ENCODE measurements around the gene SLC4A11.
"Not testable (repeated sequence)": the region's sequence is repeated elsewhere in the genome, so short reads cannot be mapped to it uniquely, and the experiment has no call there.

Gene SLC4A11

DNA sequence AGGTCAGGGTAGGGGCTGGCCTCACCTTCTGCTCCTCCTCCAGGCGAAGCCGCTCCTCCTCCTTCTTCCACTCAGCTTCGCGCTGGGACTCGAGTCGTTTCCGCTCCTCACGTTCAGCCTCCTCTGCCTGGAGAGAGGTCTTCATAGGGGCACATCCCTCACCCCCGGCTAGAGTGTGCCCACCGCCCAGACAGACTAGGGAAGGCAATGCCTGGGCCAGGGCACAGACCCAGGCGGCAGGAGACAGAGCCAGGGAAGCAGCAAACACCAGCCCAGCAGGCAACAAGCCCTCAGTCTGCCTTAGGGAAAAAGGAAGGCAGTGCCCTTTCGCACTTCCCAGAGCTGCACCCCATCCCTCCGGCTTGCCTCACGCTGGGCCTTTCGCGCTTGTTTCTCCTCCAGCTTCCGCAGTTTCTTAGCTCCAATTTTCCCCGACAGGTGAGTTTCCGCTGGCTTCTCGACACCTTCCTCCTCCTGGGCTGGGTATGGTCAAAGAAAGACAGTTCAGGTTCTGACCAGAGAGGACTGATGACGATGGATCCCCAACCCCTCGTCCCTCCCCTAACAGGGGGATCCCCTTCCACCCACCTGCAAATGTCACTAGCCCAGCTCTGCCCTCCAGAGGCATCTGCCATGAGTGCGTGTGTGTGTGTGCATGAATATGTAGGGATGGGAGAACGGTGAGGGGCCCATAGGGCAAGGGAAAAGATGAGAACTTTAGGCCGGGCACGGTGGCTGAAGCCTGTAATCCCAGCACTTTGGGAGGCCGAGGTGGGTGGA lies 38.8 kb downstream of the SLC4A11 start:
- no peak for DNase-seq

DNA sequence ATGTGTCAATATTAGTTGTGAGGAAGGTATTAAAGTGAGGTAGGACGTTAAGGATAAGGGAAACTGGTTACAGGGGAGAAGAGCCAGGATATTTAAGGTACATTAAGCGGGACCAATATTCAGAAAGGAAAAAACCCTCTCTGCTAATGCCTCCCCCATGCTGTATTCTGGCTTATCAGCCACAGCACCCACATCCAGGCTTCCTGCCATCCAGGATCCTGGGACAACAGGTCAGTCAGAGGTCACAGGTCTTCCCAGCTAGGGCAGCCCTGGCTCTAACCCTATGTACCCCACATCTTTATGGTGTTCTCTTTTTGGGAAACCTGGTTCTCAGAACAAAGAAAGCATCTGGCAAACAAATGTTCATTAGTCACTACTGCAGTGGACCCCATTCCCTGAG lies 39.8 kb downstream of the SLC4A11 start:
- DNase-seq, result no peak

DNA sequence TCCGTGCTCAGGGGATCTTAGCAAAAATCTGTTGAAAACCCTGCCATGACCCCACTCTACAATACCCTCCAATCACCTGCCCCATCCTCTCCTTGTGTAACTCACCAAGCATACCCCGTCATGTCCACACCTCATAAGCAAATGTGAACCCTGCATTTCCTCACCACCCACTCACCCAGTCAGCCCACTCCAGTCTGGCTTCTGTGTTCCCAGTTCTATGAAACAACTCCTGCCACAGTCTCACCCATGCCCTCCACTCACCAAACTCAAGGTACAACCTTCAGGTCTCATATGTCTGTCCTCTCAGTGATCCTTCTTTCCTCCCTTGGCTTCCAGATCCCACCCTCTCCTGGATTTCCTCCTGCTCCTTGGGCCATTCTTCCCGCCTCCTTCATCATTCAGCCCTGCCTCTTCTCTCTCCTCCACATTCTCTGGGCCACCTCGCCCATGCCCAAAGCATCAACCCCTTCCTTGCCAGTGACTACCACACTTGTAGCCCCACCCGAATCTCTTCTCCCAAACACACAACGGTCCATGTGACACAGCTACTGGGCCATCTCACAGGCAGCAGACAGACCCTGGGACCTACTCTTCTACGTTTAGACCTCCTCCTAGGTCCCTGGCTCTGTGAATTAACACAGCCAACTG lies 43.3 kb downstream of the SLC4A11 start:
- DNase-seq, result no peak

DNA sequence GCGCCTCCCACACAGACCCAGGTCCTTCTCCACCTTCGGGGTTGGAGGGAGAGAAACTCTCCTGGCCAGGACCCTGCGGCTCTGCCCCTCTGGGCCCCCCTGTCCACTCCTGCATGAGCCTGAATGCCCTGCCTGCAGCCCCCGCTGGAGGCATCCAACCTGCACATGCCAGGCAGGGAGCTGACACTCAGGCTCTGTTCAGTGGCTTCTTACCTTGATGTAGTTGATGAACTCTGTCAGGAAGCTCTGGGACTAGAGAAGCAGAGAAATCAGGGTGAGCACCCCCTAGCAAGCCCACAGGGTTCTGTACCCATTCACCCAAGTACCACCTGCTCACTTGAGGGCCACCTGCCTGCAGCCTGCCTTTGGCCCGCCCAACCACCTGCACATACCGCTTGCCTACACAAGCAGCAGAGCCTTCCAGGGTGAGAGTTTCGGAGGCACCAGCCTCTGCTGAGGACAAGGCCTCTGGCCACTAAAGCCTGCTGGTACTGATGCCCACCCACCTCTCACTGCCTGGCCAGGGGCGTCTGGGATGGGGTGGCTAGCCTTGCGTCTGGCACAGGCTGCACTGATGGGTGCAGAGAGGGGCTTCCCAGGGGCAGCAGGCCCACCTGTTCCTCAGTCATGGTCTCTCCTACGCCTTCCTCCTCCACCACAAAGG lies 44.2 kb downstream of the SLC4A11 start:
- DNase-seq, result no peak

DNA sequence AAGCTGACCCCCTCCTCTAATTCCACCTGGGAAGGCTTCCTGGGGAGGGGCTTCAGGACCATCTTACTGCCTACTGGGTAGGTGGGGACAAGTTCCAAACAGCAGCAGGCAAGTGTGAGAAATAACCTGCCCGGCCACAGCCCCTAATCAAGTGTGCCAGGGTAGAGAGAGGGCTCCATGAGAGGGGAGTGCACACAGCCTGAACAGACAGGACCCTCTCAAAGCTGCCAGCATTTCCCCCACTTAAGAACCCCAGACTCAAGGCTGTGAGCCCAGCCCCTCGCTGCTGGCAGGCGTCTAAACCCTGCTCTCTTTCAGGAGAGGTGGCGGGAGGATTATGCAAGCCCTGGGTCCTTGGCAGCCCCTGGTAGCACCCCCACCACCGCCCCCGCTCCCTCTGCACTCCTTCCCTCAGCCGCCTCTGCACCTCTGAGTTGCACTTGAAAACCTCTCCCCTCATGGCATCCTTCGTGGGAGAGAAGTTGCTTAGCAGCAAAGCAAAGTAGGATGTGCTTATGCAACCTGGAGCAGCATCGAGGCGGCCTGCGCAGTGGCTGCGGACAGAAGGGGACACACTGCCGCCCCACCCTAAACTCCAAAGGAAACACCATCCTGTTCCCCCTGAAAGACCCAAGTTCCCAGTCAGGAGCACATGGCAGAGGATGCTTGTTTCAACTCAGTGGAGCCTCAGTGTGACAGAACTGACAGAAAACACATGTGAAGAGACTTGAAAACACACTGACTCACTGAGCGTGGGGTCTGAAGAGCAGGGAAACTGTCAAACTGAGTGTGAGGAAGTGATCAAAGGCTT lies 45.0 kb downstream of the SLC4A11 start:
- no peak for DNase-seq

DNA sequence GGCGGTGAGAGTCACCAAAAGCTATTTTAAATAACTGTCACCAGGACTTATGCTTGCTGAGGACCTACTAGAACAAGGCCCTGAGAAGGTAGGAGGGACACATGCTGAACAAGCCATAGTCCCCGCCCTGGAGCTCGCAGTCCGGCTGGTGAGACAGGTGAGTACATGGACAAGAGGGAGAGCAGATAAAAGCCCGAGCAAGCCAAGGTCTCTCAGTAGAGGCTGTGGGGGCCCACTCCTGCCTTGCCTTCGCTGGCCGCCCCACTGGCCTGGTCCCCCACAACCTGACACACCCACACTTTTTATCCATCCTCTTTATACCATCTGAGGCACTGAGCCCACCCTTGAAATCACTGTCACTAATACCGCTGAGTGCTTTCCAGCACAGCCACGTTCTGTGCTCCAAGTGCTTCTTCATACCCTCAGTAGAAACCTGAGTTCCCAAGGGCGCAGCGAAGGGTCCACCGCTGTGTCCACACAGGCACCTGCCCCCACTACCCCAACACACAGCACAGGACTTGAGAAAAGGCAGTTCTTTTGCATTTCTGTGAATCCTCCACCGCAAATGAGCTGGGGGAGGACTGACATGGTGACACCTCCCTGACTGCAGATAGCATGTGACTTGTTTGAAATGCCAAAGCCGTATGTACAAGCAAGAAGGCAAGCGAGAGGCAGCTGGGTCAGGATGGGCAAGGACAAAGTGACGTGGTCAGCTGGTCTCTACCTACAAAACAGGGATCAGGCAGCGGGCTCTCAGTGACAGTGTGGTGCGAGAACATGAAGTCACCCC lies 46.6 kb downstream of the SLC4A11 start:
- no peak for DNase-seq

DNA sequence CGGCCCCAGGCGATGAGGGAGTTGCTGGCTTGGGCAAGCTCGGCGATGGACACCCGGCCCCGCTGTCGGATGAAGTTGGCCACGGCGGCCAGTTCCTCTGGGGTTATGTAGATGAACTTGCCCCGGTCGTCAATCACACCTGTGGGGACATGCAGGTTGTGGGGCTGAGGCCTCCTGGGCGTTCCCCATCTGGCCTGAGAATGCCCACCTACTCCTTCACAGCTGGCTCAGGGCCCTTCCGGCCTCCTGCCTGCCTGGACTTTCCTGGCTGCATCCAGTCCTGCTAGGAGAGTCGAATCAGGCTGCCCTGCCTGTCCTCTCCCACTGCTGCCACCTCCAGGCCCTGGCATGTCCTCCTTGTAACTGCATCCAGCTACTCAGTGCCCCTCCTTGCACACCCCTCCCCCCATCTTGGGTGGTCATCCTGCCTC lies 48.3 kb downstream of the SLC4A11 start:
- DNase-seq, result no peak

DNA sequence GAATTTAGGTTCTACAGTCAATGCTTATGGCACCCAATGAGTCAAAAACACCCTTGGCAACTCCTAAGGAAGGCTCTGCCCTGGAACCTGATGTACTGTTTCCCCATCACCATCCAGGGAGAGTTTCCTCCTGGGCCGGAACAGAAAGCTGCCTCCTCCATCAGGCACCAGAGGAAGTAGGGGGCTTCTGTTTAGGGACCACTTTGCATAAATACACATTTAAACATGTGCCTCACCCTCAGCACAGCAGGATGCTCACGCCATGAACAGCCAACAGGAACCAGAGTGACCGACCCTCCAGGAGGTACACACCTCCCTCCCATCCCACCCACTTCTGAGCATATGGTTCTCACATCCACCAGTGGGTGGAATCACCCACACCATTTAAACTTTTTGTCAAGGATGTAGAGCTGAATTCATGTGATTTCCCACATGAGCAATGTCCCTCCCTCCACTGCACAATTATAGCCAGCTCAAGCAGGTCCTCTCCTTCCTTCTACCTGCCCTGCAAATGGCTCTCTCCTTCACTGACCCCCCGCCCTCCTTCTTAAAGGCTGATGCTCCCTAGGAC lies 49.3 kb downstream of the SLC4A11 start:
- no peak for DNase-seq

DNA sequence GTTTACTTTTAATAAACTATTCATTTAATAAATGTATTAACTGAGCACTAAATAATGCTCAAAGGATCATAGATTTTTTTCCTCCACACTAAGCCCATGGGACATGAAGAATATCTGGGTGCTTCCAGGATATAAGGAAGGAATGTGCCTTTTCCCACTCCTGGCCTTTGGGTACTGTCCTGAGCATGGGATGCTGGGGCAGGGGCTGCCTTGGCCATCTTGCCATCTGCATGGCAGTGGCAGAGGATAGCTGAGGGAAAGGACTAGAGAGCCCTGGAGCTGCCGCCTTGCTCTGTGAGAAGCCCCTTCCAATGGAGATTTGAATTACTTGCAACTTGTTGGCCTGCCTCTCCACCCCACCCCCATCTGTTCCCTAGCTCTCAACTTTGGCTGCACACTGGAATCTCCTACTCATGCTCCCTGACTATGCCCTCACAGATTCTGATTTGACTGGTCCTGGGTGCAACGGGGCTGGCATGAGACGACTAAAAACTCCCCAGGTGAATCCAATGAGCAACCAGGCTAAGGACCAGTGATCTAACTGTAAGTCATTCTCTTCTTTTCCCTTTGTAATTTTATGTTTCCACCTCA lies 50.1 kb downstream of the SLC4A11 start:
- no peak for DNase-seq

DNA sequence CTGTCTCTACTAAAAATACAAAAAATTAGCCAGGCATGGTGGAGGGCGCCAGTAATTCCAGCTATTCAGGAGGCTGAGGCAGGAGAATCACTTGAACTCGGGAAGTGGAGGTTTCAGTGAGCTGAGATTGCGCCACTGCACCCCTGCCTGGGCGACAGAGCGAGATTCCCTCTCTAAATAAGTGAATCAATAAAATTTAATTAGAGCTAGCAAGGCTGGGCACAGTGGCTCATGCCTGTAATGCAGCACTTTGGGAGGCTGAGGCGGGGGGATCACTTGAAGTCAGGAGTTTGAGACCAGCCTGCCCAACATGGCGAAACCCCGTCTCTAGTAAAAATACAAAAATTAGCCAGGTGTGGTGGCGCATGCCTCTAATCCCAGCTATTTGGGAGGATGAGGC lies 51.1 kb downstream of the SLC4A11 start:
- not testable (repeated sequence) for DNase-seq

DNA sequence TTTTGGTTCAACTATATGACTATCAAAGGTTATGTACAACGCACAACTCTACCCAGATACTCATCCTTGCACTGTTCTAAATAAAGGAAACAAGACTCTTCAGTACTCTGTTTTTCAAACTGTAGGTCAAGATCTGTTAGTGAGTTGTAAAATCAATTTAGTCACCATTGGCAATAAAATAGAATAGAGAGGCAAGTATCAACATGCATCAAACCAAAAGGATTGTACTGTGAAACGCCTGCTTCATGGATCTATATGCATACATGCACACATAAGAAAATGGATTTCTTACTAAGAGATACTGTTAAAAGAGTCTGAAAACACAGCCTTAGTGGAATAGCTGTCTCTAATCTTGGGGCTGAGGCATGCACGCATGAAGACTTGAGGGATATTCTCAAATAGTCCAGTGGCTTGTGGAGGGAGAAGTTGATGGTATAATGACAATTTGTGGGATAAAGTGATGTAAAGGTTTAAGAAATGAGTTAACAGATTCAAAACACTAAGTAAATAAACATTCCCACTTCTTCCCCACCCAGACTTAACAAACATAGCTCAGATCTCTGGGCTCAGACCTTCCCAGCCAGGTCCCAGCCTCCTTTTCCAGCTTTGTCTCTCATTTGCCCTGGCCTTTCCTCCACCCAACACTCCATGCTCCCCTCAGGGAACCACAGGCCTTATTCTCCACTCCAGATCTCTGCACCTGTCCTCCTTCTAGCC lies 54.9 kb downstream of the SLC4A11 start:
- DNase-seq, result no peak

DNA sequence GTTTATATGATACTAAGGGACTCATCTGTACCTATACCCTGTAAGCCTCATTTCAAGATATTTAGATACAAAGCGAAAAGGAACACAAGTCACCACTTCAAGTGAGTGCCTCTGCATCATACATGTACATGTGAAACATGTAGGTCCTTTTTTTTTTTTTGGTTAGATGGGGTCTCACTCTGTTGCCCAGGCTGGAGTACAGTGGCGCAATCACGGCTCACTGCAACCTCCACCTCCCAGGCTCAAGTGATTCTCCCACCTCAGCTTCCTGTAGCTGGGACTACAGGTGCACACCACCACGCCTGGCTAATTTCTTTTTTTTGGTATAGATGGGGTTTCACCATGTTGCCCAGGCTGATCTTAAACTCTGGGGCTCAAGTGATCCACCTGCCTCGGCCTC lies 56.6 kb downstream of the SLC4A11 start:
- not testable (repeated sequence) for DNase-seq

DNA sequence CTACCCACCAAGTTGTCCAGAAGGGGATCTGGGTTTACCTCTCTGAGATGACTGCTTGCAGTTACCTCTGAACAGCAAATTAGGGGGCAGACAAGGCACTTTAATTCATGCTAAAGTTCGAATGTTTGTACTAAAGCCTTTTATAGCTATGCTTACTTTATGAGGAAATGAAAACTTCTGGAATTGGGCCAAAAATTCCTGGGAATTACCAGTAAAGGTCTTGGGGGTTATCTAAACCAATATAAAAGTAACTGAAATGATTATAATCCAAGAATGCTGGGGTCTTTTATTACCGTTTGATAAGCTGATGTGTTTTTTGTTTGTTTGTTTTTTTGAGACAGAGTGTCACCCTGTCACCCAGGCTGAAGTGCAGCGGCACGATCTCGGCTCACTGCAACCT lies 57.7 kb downstream of the SLC4A11 start:
- DNase-seq, result no peak

DNA sequence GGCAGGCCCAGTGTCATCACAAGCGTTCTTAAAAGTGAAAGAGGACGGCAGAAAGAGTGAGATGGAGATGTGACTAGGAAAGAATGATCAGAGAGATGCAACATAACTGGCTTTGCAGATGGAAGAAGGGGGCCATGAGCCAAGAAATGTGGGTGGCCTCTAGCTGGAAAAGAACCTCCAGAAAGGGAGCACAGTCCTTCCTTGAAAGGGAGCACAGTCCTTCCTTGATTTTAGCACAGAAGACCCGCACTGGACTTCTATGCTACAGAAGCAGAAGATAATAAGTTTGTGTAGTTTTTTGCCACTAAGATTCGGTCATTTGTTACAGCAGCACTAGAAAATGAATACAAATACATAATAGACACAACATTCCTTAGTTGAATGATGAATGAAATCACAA lies 58.7 kb downstream of the SLC4A11 start:
- no peak for DNase-seq

DNA sequence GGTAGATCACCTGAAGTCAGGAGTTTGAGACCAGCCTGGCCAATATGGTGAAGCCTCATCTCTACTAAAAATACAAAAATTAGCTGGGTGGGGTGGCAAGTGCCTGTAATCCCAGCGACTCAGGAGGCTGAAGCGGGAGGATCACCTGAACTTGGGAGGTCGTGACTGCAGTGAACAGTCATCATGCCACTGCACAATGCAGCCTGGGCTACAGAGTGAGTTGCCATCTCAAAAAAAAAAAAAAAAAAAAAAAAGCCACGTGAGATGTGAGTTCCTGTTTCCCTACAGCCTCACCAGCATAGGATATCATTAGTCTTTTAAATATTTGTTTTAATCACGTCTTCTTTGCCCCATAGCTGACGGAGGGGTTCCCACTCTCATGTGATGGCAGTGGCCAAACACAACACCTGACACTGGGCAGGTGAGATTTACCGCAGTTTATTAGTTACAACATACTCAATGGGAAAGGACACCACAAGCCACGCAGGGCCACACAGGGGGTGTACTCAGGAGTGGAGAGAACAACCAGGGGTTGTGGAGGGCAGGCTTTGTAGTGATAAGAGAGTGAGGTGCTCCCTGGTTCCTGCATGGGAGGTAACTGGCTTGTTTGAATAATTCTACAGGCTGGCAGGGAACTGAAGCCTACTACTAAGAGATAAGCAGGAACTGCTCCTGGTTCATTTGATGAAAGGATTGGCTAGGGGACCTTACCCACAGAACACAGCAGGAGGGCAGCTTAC lies 61.1 kb downstream of the SLC4A11 start:
- DNase-seq, result no peak

All from retina (tissue), 1 donor.